HG02763 (cell line): Measurements from ENCODE around the gene LGALS4.
"Not testable (repeated sequence)": the region's sequence is repeated elsewhere in the genome, so short reads cannot be mapped to it uniquely, and the experiment has no call there.

Source experiments
- ATAC-seq: cut with Tn5 transposase; IDR thresholded peaks from one replicate; pipeline ENCODE4 v1.9.1; 2021; ENCODE audit warnings: mild to moderate bottlenecking, moderate library complexity; ENCODE audit not compliant: unreplicated experiment

LGALS4 gene

DNA sequence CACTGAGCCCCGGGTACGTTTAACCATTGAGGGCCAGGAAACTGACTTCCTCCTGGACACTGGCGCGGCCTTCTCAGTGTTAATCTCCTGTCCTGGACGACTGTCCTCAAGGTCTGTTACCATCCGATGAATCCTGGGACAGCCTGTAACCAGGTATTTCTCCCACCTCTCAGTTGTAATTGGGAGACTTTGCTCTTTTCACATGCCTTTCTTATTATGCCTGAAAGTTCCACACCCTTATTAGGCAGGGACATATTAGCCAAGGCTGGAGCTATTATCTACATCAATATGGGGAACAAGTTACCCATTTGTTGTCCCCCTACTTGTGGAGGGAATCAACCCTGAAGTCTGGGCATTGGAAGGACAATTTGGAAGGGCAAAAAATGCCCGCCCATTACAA is 13.2 kb upstream of the LGALS4 start:
- not testable (repeated sequence) for ATAC-seq

DNA sequence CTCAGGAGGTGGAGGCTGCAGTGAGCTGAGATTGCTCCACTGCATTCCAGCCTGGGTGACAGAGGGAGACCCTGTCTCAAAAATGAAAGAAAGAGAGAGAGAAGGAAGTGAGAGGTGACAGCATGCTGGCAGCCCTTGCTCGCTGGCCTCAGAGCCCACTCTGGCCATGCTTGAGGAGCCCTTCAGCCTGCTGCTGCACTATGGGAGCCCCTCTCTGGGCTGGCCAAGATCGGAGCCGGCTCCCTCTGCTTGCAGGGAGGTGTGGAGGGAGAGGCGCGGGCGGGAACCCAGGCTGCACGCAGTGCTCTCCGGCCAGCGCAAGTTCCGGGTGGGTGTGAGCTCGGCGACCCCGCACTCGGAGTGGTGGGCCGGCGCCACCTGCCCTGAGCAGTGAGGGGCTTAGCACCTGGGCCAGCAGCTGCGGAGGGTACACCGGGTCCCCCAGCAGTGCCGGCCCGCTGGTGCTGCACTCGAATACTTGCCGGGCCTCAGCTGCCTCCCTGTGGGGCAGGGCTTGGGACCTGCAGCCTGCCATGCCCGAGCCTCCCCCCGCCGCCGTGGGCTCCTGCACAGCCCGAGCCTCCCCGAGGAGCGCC is 8.6 kb upstream of the LGALS4 start:
- not testable (repeated sequence) for ATAC-seq

DNA sequence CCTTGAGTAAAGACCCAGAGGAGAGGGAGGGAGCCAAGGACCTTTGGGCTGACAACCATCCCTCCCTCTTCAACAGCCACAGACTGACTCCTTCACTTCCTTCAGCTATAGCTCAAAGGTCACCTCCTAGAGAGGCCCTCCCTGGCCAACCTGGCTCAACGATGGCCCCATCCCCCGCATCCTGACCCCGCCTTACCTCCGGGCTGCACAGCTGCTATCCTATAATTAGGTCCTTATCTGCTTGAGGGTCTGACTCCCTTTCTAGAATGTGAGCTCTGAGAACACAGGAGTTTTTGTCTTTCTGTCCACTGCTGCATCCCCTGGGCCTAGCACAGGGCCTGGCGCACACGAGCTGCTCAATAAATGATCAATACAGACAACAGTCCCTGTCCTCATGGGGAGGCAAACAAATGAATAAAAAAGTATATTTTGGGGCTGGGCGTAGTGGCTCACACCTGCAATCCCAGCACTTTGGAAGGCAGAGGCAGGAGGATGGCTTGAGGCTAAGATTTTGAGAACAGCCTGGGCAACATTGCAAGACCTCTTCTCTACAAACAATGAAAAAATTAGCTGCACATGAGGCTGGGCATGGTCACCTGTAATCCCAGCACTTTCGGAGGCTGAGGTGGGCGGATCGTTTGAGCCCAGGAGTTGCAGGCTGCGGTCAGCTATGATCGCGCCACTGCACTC is 6.6 kb upstream of the LGALS4 start:
- no peak for ATAC-seq

DNA sequence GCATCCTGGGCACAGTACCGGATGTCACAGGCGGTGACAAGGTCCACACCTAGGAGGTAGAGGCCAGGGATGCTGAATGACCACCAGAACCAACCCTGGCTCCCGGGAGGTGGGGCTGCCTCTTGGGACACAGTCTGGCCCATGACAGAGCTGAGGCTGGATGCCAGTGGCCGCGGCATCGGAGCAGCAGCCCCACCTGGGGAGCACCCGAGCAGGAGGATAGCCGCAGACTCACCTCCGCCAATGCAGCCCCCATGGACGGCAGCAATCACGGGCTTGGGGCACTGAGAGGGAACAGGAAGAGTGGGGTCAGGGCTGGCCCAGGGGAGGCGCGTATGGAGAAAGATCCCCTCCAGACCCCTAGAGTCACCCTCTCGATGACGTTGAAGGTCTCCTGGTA is 4.3 kb upstream of the LGALS4 start:
- no peak for ATAC-seq

DNA sequence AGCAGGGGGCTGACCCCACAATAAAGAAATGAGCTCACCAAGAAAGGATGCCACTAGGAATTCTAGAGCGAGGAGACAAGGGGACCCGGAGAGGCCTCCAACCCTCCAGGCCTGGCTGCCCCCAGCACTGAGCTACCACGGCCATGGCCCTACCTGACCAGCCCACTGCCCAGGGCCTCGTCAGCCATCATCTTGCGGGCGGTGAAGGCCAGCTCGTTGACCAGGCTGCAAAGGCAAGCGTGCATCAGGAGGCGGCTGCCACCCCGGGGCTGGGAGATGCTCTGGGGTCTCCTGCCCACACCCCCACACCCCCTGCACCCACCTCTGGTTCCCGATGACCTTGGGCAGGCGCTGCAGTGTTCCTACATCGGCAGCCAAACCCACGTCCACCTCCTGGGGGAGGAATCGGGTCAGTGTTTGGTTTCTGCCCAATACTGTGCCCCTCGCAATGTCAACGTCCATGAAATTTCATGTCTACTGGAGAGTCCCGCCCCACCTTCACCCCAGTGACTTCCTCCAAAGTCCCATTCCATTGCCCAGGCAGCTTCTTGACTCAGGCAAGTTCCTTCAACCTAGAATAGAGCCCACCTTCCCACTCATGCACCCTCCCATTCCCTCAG is 3.5 kb upstream of the LGALS4 start:
- ATAC-seq, result no peak

DNA sequence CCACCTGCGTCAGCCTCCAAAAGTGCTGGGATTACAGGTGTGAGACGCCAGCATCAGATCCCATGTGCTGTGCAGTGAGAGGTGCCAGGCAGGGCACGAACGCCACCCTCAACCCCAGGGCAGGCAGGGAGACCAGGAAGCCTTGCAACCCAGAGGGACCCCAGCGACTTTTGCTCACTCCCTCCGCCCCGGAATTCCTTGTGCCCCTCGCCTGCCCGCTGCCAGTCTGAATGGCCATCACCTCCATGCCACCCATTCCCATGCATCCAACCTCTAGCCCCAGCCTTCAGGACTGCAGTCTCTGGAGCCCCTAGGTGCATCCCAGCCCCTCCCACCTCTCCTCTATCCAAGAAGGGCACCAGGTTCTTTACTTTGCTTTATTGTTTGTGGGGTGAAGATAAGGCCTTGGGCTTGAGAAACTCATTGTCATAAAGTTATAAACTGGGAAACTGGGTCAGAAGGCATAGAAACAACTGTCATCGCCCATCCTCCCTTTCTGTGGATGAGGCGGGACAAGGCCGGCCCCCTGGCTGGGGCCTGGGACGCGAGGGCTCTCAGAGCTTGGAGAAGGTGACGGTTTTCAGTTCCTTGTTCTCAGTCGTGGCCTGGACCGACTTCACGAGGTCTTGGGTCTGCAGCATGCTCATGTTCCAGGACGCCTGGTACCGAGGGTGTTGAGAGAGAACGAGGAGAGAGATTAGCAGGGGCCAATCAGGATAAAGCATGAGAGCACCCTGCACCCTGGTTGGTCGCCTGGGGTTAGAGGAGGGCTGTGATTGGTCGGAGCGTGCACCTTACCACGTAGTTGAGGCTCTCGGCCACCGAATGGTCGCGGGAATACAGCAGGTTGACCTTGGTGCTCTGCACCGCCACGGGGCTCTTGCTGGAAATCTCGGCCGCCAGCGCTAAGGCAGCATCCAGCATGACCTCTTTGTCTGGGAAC is 2.6 kb upstream of the LGALS4 start:
- ATAC-seq, result no peak

DNA sequence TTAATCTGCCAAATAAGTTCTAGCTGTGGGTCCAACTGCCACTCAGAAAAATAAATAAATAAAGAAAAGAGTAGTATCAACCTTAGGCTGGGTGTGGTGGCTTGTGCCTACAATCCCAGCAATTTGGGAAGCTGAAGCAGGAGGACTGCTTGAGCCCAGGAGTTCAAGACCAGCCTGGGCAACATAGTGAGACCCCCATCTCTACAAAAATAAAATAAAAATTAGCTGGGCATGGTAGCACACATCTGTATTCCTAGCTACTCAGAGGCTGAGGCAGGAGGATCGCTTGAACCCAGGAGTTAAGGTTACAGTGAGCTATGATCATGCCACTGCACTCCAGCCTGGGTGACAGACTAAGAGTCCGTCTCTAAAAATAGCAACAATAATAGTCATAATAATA is 1.2 kb upstream of the LGALS4 start:
- ATAC-seq, result not testable (repeated sequence)

DNA sequence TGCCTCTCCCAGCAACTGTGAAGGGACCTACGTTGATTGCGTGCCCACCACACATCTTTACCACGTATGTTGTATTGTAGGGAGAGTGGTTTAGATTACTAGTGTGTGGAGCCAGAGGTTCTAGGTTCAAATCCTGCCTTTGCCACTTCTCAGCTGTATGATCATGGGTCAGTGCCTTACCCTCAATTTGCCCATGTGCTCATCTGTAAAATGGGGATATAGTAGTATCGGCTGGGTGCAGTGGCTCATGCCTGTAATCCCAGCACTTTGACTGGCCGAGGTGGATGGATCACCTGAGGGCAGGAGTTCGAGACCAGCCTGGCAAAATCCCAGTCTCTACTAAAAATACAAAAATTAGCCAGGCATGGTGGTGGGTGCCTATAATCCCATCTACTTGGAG is 578 bp upstream of the LGALS4 start:
- no peak for ATAC-seq

DNA sequence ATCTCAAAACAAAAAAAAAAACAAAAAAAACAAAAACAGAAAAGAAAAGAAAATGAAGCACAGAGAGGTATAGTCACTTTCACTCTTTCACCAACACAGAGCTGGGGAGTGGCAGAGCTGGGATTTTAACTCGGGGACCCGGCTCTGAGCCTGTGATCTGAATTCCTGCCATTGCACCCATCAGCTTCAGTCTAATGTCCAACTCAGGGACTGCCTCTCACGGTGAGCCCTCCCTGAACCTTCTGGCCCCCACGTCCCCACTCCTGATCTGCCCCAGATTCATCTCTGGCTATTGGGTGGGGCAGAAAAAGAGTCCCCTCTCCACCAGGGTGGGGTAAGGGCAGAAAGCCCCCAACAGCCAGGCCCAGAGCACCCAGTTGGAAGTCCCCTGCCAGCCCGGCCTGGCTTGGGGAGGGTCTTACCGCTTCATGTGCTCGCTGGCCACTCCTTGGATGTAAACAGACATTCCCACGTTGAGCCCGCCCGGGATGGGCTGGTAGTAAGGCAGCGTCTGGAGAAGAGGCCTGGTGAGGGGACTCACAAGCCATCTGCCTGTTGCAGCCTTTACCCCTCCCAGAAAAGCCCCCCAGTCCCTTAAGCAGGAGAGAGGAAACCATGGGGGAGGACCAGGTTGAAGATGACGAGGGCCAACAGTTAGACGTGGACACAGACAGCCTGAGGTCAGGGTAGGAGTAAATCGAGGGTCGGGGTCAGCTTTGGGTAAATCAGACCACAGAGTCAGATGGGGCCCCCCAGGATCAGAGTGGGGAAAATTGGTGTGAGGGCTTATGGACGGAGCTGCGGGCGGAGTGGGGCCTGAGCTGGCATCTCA is 520 bp downstream of the LGALS4 start:
- no peak for ATAC-seq

DNA sequence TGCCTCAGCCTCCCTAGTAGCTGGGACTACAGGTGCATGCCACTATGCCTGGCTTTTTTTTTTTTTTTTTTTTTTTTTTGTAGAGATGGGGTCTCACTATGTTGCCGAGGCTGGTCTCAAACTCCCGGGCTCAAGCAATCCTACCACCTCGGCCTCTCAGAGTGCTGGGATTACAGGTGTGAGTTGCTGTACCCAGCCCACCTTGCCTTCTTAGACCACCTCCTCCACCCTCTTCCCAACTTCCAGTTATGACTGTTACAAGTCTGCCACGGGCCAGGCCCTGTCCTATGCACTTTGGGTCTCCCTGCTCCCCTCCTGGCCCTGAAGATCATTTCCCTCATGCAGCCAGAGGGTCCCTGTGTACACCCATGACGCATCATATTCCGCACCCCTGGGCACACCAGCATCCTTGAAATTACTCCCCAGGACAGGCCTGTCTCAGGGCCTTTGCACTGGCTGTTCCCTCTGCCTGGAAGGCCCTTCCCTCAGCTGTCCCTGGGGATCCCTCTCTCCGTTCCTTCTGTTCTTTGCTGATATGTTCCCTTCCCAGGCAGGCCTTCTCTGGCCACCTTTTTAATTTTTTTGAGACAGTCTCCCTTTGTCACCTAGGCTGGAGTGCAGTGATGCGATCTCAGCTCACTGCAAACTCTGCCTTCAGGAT is 3.0 kb downstream of the LGALS4 start:
- no peak for ATAC-seq

DNA sequence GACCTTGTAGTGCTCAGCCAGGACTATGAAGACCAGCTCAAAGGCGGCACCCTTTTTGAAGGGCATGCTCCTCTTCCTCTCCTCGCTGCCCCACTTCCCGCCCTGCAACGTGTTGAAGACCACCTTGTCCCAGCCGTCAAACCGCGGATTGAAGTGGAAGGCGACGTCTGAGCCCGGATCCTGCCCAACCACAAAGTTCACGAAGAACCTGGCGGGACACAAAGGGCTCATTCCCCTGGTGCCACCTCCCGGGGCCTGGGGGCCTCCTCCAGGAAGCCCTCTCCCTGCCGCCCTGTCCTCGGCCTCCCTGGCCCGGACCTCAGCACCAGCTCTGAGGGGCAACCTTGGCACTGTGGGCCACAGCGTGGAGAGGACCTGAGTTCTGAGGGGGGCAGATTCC is 4.0 kb downstream of the LGALS4 start:
- no peak for ATAC-seq

DNA sequence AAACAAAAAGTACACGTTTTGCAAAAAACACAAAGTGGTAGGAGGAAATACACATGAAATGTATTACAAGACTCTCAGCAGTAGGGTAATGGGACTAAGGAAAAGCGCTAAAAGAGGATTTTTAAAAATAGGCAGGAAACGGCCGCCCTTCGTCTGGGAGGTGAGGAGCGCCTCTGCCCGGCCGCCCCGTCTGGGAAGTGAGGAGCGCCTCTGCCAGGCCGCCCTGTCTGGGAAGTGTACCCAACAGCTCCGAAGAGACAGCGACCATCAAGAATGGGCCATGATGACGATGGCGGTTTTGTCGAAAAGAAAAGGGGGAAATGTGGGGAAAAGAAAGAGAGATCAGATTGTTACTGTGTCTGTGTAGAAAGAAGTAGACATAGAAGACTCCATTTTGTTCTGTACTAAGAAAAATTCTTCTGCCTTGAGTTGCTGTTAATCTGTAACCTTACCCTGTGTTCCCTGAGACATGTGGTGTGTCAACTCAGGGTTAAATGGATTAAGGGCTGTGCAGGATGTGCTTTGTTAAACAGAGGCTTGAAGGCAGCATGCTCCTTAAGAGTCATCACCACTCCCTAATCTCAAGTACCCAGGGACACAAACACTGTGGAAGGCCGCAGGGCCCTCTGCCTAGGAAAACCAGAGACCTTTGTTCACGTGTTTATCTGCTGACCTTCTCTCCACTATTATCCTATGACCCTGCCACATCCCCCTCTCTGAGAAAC is 5.2 kb downstream of the LGALS4 start:
- not testable (repeated sequence) for ATAC-seq

DNA sequence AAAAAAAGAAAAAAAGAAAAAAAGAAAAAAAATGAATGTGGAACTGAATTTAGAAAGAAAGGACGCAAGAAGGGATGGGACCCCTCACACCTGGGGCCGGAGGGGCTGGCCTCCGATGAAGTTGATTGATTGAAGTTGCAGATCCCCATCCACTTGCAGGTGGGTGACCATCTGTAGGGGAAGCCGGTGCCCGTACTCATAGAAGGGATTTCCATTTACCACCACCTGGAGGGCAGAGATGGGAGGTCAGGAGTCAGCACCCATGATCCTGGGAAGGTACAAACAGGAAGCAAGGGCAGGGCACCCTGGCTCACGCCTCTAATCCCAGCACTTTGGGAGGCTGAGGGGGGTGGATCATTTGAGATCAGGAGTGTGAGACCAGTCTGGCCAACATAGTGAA is 6.4 kb downstream of the LGALS4 start:
- no peak for ATAC-seq

DNA sequence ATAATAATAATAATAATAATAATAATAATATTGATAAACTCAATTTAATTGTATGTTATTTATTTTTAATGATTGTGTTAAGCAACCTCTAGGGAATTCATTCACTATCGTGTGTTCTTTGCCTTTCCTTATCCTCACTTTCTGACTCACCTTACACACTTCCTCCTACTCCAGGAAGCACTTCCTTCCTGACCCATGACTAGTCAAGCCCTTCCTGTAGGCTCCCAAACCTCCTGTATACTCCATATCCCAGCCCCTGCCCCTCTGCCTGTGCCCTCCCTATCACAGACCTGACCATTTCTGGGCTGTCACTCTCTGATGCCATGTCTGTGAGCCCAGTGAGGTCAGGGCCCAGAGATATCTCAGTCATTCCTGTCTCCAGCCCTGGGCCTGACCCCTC is 7.6 kb downstream of the LGALS4 start:
- no peak for ATAC-seq

DNA sequence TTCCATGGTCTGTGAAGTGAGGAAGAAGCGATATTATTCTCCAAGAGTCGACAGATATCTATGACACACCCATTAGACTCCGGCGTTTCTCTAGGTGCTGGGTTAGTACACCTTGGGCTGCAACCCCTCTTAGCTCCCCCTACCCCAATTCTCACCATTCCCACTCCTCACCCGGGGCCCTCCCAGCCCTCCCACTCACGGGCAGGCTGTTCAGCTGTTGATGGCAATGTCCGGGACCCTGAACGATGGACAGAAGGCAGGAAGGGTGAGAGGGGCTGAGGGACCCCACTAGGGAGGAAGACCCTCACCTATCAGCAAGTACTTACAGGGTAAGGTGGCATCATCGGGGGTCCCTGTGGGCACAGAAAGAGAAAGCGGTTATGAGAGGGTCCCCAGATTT is 9.2 kb downstream of the LGALS4 start:
- ATAC-seq, result no peak

DNA sequence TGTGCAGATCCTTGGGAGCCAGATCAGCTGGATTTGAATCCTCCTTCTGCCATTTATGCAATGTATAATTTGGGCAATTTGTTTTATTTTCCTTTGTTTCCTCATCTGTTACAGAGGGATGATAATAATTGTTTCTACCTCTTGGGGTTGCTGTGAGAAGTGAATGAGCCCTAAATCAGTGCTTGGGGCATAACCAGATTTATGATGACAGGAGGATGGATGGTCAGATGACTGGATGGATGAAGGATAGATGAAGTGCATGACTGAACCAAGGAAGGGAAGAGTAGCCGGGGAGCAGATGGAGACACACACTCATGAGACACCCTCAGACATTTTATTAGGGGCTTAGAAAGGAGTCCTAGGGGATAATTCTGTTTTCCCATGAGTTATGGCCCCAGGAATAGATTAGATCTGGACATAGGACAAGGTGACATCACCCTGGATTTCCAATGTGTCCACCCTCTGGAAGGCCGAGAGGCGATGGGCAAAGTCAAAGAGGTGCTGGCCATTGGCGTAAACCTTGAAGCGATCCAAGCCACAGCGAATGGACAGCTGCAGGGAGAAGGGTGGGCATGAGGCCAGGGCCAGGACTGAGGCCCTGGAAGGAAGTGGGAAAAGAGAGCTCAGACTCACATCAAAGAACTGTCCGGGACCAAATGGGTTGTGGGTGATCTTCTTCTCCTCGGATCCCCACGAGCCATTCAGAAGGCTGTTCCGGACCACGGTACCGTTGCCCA is 11.2 kb downstream of the LGALS4 start:
- ATAC-seq, result no peak

DNA sequence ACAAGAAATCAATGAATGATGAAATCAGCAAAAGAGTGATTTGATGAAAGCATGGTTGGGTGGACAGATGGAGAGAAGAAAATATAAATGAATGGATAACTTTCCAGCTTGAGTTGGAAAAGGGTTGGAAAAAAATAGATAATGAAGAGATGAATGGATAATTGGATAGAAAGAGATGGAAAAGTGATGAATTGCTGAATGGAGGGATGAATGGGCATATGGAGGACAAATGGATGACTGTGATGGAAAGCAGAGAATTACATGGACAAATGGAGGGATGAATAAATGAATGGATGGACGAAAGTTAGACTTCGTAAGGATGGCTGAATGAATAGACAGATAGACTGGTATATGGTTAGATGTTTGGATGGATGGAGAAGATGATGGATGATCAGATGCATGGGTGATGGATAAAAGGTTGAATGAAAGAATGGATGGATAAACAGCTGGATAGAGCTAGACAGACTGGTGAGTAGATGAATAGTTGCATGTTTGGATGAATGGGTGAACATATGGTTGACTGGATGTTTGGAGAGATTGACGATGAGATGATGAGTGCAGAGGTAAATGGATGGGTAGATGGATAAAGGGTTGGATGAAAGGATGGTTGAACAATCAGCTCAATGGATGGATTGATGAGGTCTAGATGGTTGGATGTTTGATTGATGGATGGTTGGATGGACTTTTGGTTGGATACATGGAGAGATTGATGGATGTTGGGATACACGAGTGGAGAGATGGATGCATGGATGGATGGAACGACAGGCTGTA is 12.0 kb downstream of the LGALS4 start:
- no peak for ATAC-seq

DNA sequence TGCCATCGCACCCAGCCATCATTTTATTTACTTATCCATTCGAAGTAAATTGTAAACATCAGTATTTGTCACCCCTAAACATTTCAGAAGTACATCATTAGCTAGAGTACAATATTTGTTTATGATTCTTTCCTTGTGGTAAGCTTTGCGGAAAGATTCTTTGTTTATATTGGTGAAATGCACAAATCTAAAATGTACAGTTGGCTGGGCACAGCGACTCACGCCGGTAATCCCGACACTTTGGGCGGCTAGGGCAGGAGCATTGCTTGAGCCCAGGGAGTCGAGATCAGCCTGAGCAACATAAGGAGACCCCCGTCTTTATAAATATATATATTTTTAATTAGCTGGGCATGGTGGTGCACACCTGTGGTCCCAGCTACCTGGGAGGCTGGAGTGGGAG is 13.6 kb downstream of the LGALS4 start:
- no peak for ATAC-seq
